K562 (cell line): ENCODE data around the gene CRABP2. TPM values are rescaled to one million over a fixed set of nuclear protein-coding genes. Genes with fewer than 3 reads are reported as not detected.

ENCODE experiments used
- BRD9 ChIP-seq: fragments of 450-650 bp; IDR thresholded peaks from 2 replicates; pipeline ENCODE4 v1.6.1; 2018; ENCODE audit warnings: low read depth; ENCODE audit not compliant: partially characterized antibody
- CBX2 ChIP-seq: fragments of 200-600 bp; sonication (generic); IDR thresholded peaks from one replicate; pipeline ENCODE4 v1.6.1; 2012; ENCODE audit warnings: mild to moderate bottlenecking, low read length, inconsistent platforms; ENCODE audit not compliant: insufficient read depth, poor library complexity, severe bottlenecking
- CHCHD3 ChIP-seq: fragments of 250-450 bp; sonication (Bioruptor Pico); IDR thresholded peaks from 2 replicates; pipeline ENCODE4 v2.1.2; 2022; ENCODE audit warnings: mild to moderate bottlenecking
- DACH1 ChIP-seq: fragments of 450-650 bp; IDR thresholded peaks from 2 replicates; pipeline ENCODE4 v1.6.1; 2018; ENCODE audit not compliant: partially characterized antibody
- EP400 ChIP-seq: fragments of 450-650 bp; IDR thresholded peaks from 2 replicates; pipeline ENCODE4 v1.6.1; 2017; ENCODE audit warnings: antibody characterized with exemption, mild to moderate bottlenecking, moderate library complexity
- HDGF ChIP-seq: fragments of 450-650 bp; IDR thresholded peaks from 2 replicates; pipeline ENCODE4 v1.6.1; 2016
- HIVEP1 ChIP-seq: fragments of 250-450 bp; sonication (Bioruptor Pico); IDR thresholded peaks from 2 replicates; pipeline ENCODE4 v1.4.0; 2020; ENCODE audit warnings: mild to moderate bottlenecking
- HOXB6 ChIP-seq: fragments of 250-450 bp; sonication (Bioruptor Pico); IDR thresholded peaks from 2 replicates; pipeline ENCODE4 v1.5.1; 2022; ENCODE audit warnings: mild to moderate bottlenecking, borderline replicate concordance
- JUND ChIP-seq, 2 experiments: IDR thresholded peaks; 2 replicates in 1 of 2; 3 replicates in 1 of 2; pipeline ENCODE4 v1.6.1; 2011; ENCODE audit warnings: borderline replicate concordance in 2 of 2, low read depth in 2 of 2, low read length in 2 of 2, improper control_type of control experiment in 1 of 2, missing biosample characterization in 1 of 2, missing genetic modification characterization in 1 of 2, missing genetic modification reagents in 1 of 2
- MLLT1 ChIP-seq, 2 experiments: fragments of 450-650 bp; IDR thresholded peaks; 2 replicates each; pipeline ENCODE4 v1.6.1; 2016
- PHB2 ChIP-seq: fragments of 450-650 bp; IDR thresholded peaks from 2 replicates; pipeline ENCODE4 v1.6.1; 2017; ENCODE audit warnings: low read depth
- PHTF2 ChIP-seq: fragments of 250-450 bp; sonication (Bioruptor Pico); IDR thresholded peaks from 2 replicates; pipeline ENCODE4 v1.5.0; 2021; ENCODE audit warnings: mild to moderate bottlenecking
- SIN3A ChIP-seq, 2 experiments: fragments of 150-350 bp in 1 of 2; IDR thresholded peaks; 2 replicates each; pipeline ENCODE4 v1.6.1; 2011 to 2016; ENCODE audit warnings: borderline replicate concordance in 2 of 2, low read depth in 2 of 2, low read length in 2 of 2, mild to moderate bottlenecking in 2 of 2, moderate library complexity in 2 of 2; ENCODE audit not compliant: control insufficient read depth in 1 of 2
- TAF1 ChIP-seq: IDR thresholded peaks from 2 replicates; pipeline ENCODE4 v1.6.1; 2011; ENCODE audit warnings: mild to moderate bottlenecking, low read length, moderate library complexity; ENCODE audit not compliant: insufficient read depth, control insufficient read depth, severe bottlenecking; ENCODE audit errors: extremely low read depth
- TCF3 ChIP-seq: sonication (generic); formaldehyde crosslinking; IDR thresholded peaks from 2 replicates; pipeline ENCODE4 v1.4.0; 2020; ENCODE audit warnings: mild to moderate bottlenecking, missing genetic modification reagents
- ZNF511 ChIP-seq: sonication (generic); formaldehyde crosslinking; IDR thresholded peaks from 2 replicates; pipeline ENCODE4 v1.8.0; 2022; ENCODE audit warnings: mild to moderate bottlenecking, missing genetic modification reagents
- polyA plus RNA-seq, 8 experiments: library from polyadenylated mRNA; depleted of rRNA in 4 of 8; stranded (reverse) in 5 of 8; unstranded in 3 of 8; fragments of >200 nt; fragmentation: Nextera tagmentation in 2 of 8; fragmentation: Illumina TruSeq in 1 of 8; extraction: Ambion mirVana in 2 of 8; extraction: Trizol in 1 of 8; gene quantifications; 2 replicates each; pipeline versions ENCODE4 v1.2.1 to v1.2.3, GENCODE V29; 2011 to 2014; ENCODE audit warnings: inconsistent platforms in 1 of 8, missing spikeins in 1 of 8
- total RNA-seq, 7 experiments: library from RNA; depleted of rRNA in 6 of 7; stranded (reverse); fragments of >200 nt in 6 of 7; fragmentation: Illumina TruSeq in 2 of 7; extraction: Trizol in 2 of 7; gene quantifications; 2 replicates each; pipeline versions ENCODE4 v1.2.1 to v1.2.3, GENCODE V29; 2011 to 2021; ENCODE audit warnings: low replicate concordance in 1 of 7
- TF ChIP-seq, protein P1 (sequence below): fragments of 450-650 bp; IDR thresholded peaks from 2 replicates; pipeline ENCODE4 v1.6.1; 2018; ENCODE audit not compliant: partially characterized antibody
- TF ChIP-seq, protein P2 (sequence below): fragments of 250-450 bp; sonication (Bioruptor Pico); IDR thresholded peaks from 2 replicates; pipeline ENCODE4 v1.5.0; 2021
- TF ChIP-seq, protein P3 (sequence below): sonication (generic); formaldehyde crosslinking; IDR thresholded peaks from 2 replicates; pipeline ENCODE4 v1.9.0; 2022; ENCODE audit warnings: mild to moderate bottlenecking, missing genetic modification reagents

Gene CRABP2
- total and polyA plus RNA-seq, 9 of the 15 experiments (the other 6 are each of a cell fraction or from before 2014, with no cell fraction given): 0.30 to 2.5 (median 0.82) TPM

DNA sequence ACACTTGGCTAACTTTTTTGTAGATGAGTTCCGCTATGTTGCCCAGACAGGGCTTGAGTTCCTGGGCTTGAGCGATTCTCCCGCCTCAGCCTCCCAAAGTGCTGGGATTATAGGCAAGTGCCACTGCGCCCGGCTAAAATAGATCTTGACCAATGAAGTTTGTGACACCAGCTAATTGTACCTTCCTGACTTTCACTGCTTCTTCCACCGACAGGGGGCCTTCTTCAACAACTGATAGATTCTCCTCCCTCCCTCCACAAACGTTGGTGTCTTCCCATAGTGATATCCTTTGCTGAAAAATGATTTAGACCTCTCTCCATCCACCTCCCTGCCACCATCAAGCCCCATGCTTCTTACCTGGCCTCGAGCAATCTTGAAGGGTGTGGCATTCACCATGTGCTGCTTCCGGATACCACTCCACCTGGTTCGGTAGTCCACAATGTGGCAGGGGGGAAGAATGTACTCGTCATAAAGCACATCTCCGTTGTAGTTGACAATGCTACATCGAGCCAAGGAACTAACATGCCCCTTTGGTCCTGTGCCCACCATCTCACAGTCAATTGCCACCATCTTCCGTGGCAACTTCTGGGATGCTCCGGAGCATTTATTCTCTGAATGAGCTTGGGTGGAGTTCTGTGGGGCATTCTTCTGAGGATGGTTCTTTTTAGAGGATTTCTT lies 21.3 kb upstream of the CRABP2 start (continued):
- TF ChIP-seq JUND (IDR thresholded peaks at IDR 0.05; ENCODE audit: borderline replicate concordance, low read depth, low read length) (peak; percentile 39; the same call in 1 of the 2 replicates), JUND (tag; IDR thresholded peaks at IDR 0.05; ENCODE audit: borderline replicate concordance, low read depth, low read length) (peak; percentile 36; the same call in 1 of the 3 replicates), PHTF2 (CRISPR knock-in tag) (no peak), BRD9 (no peak), TAF1 (peak; percentile 13), PHB2 (no peak), EP400 (peak; percentile 18; the same call in 1 of the 2 replicates), TCF3 (no peak), DACH1 (no peak), SIN3A (IDR thresholded peaks at IDR 0.05; ENCODE audit: borderline replicate concordance in 2 of 2, control insufficient read depth in 1 of 2, low read depth in 2 of 2, low read length in 2 of 2) (0 out of 4 replicates have a peak, but pooled peaks of 1 of the 2 experiments have one; percentile 15), HDGF (peak; percentile 70), MLLT1 (IDR thresholded peaks at IDR 0.05) (peak in 1 of 2 experiments; percentile 46; a peak in 1 of 4 replicates), ZNF511 (CRISPR knock-in tag) (no peak), CHCHD3 (CRISPR knock-in tag) (no peak), HOXB6 (CRISPR knock-in tag) (no peak), HIVEP1 (CRISPR knock-in tag) (no peak), CBX2 (no peak)
- TF ChIP-seq, protein P1, sequence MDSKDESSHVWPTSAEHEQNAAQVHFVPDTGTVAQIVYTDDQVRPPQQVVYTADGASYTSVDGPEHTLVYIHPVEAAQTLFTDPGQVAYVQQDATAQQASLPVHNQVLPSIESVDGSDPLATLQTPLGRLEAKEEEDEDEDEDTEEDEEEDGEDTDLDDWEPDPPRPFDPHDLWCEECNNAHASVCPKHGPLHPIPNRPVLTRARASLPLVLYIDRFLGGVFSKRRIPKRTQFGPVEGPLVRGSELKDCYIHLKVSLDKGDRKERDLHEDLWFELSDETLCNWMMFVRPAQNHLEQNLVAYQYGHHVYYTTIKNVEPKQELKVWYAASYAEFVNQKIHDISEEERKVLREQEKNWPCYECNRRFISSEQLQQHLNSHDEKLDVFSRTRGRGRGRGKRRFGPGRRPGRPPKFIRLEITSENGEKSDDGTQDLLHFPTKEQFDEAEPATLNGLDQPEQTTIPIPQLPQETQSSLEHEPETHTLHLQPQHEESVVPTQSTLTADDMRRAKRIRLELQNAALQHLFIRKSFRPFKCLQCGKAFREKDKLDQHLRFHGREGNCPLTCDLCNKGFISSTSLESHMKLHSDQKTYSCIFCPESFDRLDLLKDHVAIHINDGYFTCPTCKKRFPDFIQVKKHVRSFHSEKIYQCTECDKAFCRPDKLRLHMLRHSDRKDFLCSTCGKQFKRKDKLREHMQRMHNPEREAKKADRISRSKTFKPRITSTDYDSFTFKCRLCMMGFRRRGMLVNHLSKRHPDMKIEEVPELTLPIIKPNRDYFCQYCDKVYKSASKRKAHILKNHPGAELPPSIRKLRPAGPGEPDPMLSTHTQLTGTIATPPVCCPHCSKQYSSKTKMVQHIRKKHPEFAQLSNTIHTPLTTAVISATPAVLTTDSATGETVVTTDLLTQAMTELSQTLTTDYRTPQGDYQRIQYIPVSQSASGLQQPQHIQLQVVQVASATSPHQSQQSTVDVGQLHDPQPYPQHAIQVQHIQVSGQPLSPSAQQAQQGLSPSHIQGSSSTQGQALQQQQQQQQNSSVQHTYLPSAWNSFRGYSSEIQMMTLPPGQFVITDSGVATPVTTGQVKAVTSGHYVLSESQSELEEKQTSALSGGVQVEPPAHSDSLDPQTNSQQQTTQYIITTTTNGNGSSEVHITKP: peak; percentile 92
- TF ChIP-seq, protein P2, sequence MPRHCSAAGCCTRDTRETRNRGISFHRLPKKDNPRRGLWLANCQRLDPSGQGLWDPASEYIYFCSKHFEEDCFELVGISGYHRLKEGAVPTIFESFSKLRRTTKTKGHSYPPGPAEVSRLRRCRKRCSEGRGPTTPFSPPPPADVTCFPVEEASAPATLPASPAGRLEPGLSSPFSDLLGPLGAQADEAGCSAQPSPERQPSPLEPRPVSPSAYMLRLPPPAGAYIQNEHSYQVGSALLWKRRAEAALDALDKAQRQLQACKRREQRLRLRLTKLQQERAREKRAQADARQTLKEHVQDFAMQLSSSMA (CRISPR knock-in tag): no peak
- TF ChIP-seq, protein P3, sequence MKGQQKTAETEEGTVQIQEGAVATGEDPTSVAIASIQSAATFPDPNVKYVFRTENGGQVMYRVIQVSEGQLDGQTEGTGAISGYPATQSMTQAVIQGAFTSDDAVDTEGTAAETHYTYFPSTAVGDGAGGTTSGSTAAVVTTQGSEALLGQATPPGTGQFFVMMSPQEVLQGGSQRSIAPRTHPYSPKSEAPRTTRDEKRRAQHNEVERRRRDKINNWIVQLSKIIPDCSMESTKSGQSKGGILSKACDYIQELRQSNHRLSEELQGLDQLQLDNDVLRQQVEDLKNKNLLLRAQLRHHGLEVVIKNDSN (CRISPR knock-in tag): no peak
